CD4-positive, alpha-beta T cell treated with Interleukin-1 beta for 1 hour (primary cell): ENCODE data around the gene ITGBL1.

ENCODE experiments used
- DNase-seq, 2 donors: peaks; one replicate each; pipeline ENCODE4 v3.0.0-alpha.2; 2020 to 2022

Gene ITGBL1

DNA sequence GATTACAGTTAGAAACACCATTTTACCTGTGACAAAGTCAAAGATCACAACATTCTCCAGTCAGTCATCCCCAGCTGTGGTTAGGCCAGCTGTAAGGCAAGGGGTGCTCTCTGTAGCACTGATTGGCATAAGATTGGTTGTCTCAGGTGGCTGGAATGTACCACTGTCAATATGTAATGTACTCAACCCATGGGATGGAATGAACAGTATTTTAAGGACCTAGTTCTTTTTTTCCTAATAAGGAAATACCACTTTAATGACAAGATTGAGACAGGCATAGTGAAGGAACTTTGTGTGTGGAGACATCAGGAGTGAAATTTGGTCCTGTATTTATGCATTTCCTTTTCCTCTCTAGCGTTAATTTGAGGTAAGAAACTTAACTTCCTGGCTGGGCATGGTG lies 310.7 kb downstream of the ITGBL1 start:
- no peak for DNase-seq
